CD4-positive, alpha-beta memory T cell (primary cell): ENCODE results near the gene FBXO3. TPM values are rescaled to one million over a fixed set of nuclear protein-coding genes. Genes with fewer than 3 reads are reported as not detected.
A peak's percentile ranks its signal among the peaks of the same experiment; 100 is the strongest.

Experiments used
- CTCF ChIA-PET: fragments of 350-600 bp; sonication (Branson Sonifier 250); formaldehyde crosslinking; loops from one replicate; lab custom pipeline; 2021; ENCODE audit warnings: inconsistent platforms; ENCODE audit not compliant: partially characterized antibody; lab: Charles Lee
- POLR2A ChIA-PET: fragments of 350-600 bp; sonication (Branson Sonifier 250); formaldehyde crosslinking; loops from one replicate; lab custom pipeline; 2021; ENCODE audit not compliant: partially characterized antibody; lab: Charles Lee
- DNase-seq, 5 donors: peaks; one replicate each; pipeline versions ENCODE4 v3.0.0 to v3.0.0-alpha.2; 2020 to 2022; ENCODE audit warnings: mixed read lengths in 1 of 5
- H3K27ac ChIP-seq: one replicate; pipeline ENCODE4 v1.7.0; 2013; ENCODE audit warnings: low read depth, low read length
- H3K27me3 ChIP-seq: 2 replicates; pipeline ENCODE4 v1.7.0; 2013; ENCODE audit warnings: mild to moderate bottlenecking, low read length, moderate library complexity; ENCODE audit not compliant: insufficient read depth
- H3K36me3 ChIP-seq: 2 replicates; pipeline ENCODE4 v1.7.0; 2013; ENCODE audit warnings: mild to moderate bottlenecking, low read length, moderate library complexity; ENCODE audit not compliant: insufficient read depth
- H3K4me1 ChIP-seq: 2 replicates; pipeline ENCODE4 v1.7.0; 2013; ENCODE audit warnings: mild to moderate bottlenecking, low read length, moderate library complexity; ENCODE audit not compliant: insufficient read depth
- H3K4me3 ChIP-seq, 2 donors: one replicate each; pipeline ENCODE4 v1.7.0; 2013; ENCODE audit warnings: low read length in 2 of 2, mild to moderate bottlenecking in 1 of 2
- H3K9me3 ChIP-seq, 2 donors: one replicate each; pipeline ENCODE4 v1.7.0; 2013; ENCODE audit warnings: low read length in 2 of 2, control low read depth in 1 of 2; ENCODE audit not compliant: control insufficient read depth in 1 of 2
- H3K27ac Mint-ChIP-seq, 7 donors: one replicate each; pipeline ENCODE4 v1.8.0; 2020 to 2021; ENCODE audit warnings: mixed read lengths in 7 of 7, mild to moderate bottlenecking in 6 of 7, inconsistent platforms in 3 of 7, moderate library complexity in 3 of 7
- H3K27me3 Mint-ChIP-seq, 2 donors: one replicate each; pipeline ENCODE4 v1.8.0; 2020 to 2021; ENCODE audit warnings: mixed read lengths in 2 of 2
- H3K36me3 Mint-ChIP-seq, 2 donors: one replicate each; pipeline ENCODE4 v1.8.0; 2020 to 2021; ENCODE audit warnings: mixed read lengths in 2 of 2, inconsistent platforms in 1 of 2, mild to moderate bottlenecking in 1 of 2
- H3K4me1 Mint-ChIP-seq, 4 donors: one replicate each; pipeline ENCODE4 v1.8.0; 2020 to 2021; ENCODE audit warnings: mixed read lengths in 4 of 4, mild to moderate bottlenecking in 1 of 4
- H3K4me3 Mint-ChIP-seq, 8 donors: one replicate each; pipeline ENCODE4 v1.8.0; 2020 to 2021; ENCODE audit warnings: mixed read lengths in 8 of 8, mild to moderate bottlenecking in 7 of 8, moderate library complexity in 6 of 8, inconsistent platforms in 3 of 8
- H3K9me3 Mint-ChIP-seq, 8 donors: one replicate each; pipeline ENCODE4 v1.8.0; 2020 to 2021; ENCODE audit warnings: mixed read lengths in 8 of 8, mild to moderate bottlenecking in 5 of 8, inconsistent platforms in 3 of 8, moderate library complexity in 1 of 8
- intact Hi-C: fragments of 100-400 bp; cut with micrococcal nuclease; formaldehyde crosslinking; loops from one replicate; pipeline ENCODE4 v1.15.1; 2023
- polyA plus RNA-seq, 2 donors: library from polyadenylated mRNA; unstranded; fragments of 300-500 nt; fragmentation: Illumina TruSeq; gene quantifications; one replicate each; pipeline ENCODE4 v1.2.3, GENCODE V29; 2021
- total RNA-seq, 2 experiments: library from RNA; stranded (reverse); gene quantifications; one replicate each; pipeline ENCODE4 v1.2.3, GENCODE V29; 2021

Gene FBXO3
- total and polyA plus RNA-seq, 4 experiments from 2014 or later: 40.9 to 55.6 (median 50.1) TPM

GRCh38 chr11:33772870-33773269 lies 1.4 kb downstream of the FBXO3 start:
- peak overlapping the region; percentile 79 for H3K27ac ChIP-seq
- peak overlapping the region; percentile 85 to 90 for H3K4me3 ChIP-seq
- Mint-ChIP-seq H3K36me3 (peaks cover 16 to 42% of the 10 kb centered on the region in 2 donors), H3K4me1 (peaks cover 31 to 56% (median 44%) of the 10 kb centered on the region in 4 donors), H3K27ac (peak overlapping the region; percentile 15 to 99 (median 97)), H3K27me3 (no peaks in the 10 kb centered on the region), H3K4me3 (peak overlapping the region; percentile 72 to 99 (median 96)), H3K9me3 (peaks cover 0 to 3% (median 0%) of the 10 kb centered on the region in 8 donors)
- peaks cover 36% of the 10 kb centered on the region for H3K4me1 ChIP-seq
- H3K9me3 ChIP-seq: no peaks in the 10 kb centered on the region
- H3K27me3 ChIP-seq: no peaks in the 10 kb centered on the region
- intact Hi-C loops: loop anchor here (5.0 to 10.0 kb wide), 2 partner anchors 332 to 516 kb away; partner anchors contain the start of genes HIPK3 and NAT10
- peaks cover 15% of the 10 kb centered on the region for H3K36me3 ChIP-seq
- ChIA-PET CTCF (interaction anchor here (1.0 to 1.6 kb wide), 3 partner anchors 34 to 584 kb away, joined by 3 read pairs; no protein-coding TSS in a partner anchor), POLR2A (interaction anchor here (0.6 to 3.5 kb wide), 5 partner anchors 12 to 280 kb away, joined by 3 to 24 read pairs (median 3); partner anchors contain the start of gene CD59)
- DNase-seq: no peak

GRCh38 chr11:33772300-33772699 lies 2.0 kb downstream of the FBXO3 start:
- Mint-ChIP-seq H3K9me3 (peaks cover 0 to 3% (median 0%) of the 10 kb centered on the region in 8 donors), H3K4me1 (peaks cover 31 to 53% (median 43%) of the 10 kb centered on the region in 4 donors), H3K4me3 (peak overlapping the region; percentile 49 to 99 (median 96)), H3K27ac (peak overlapping the region in 6 of 7 donors; percentile 12 to 98 (median 67)), H3K36me3 (peaks cover 16 to 48% of the 10 kb centered on the region in 2 donors), H3K27me3 (no peaks in the 10 kb centered on the region)
- H3K36me3 ChIP-seq: peaks cover 20% of the 10 kb centered on the region
- intact Hi-C loops: loop anchor here (5.0 to 10.0 kb wide), 2 partner anchors 333 to 515 kb away; partner anchors contain the start of genes HIPK3 and NAT10
- peaks cover 36% of the 10 kb centered on the region for H3K4me1 ChIP-seq
- H3K27ac ChIP-seq: no peak overlapping the region
- POLR2A ChIA-PET: interaction anchor here (0.6 to 3.5 kb wide), 4 partner anchors 36 to 281 kb away, joined by 3 to 24 read pairs (median 3); partner anchors contain the start of gene CD59
- DNase-seq: no peak
- no peaks in the 10 kb centered on the region for H3K9me3 ChIP-seq
- peak overlapping the region in 1 of 2 donors; percentile 90 for H3K4me3 ChIP-seq
- no peaks in the 10 kb centered on the region for H3K27me3 ChIP-seq
- CTCF ChIA-PET: interaction anchor here (1.3 to 1.6 kb wide), 2 partner anchors 36 to 585 kb away, joined by 3 read pairs; no protein-coding TSS in a partner anchor

- Mint-ChIP-seq H3K9me3 (peaks cover 0 to 3% (median 0%) of the 10 kb centered on the region in 8 donors), H3K36me3 (peaks cover 30 to 68% of the 10 kb centered on the region in 2 donors), H3K4me1 (peaks cover 30 to 52% (median 41%) of the 10 kb centered on the region in 4 donors), H3K4me3 (no peak overlapping the region), H3K27me3 (no peaks in the 10 kb centered on the region), H3K27ac (peak overlapping the region in 3 of 7 donors; percentile 3 to 36 (median 18))
- no peaks in the 10 kb centered on the region for H3K9me3 ChIP-seq
- H3K4me3 ChIP-seq: no peak overlapping the region
- ChIA-PET POLR2A (no interaction called here), CTCF (interaction anchor here (0.7 kb wide), 1 partner anchor 336 kb away, joined by 3 read pairs; no protein-coding TSS in a partner anchor)
- no peak for DNase-seq
- intact Hi-C loops: loop anchor here (5.0 to 10.0 kb wide), 2 partner anchors 335 to 513 kb away; partner anchors contain the start of genes HIPK3 and NAT10
- H3K27ac ChIP-seq: no peak overlapping the region
- H3K4me1 ChIP-seq: peaks cover 33% of the 10 kb centered on the region
- H3K36me3 ChIP-seq: peaks cover 35% of the 10 kb centered on the region
- H3K27me3 ChIP-seq: no peaks in the 10 kb centered on the region
Measured at GRCh38 chr11:33770236-33770635, 4.1 kb downstream of the FBXO3 start.

GRCh38 chr11:33769542-33769941 lies 4.8 kb downstream of the FBXO3 start:
- H3K27me3 Mint-ChIP-seq: no peaks in the 10 kb centered on the region
- H3K36me3 ChIP-seq: peaks cover 39% of the 10 kb centered on the region
- H3K27ac Mint-ChIP-seq: peak overlapping the region in 3 of 7 donors; percentile 6 to 62 (median 7)
- no peak overlapping the region for H3K27ac ChIP-seq
- H3K9me3 ChIP-seq: no peaks in the 10 kb centered on the region
- ChIA-PET CTCF (interaction anchor here (0.7 kb wide), 2 partner anchors 336 to 1675 kb away, joined by 3 read pairs; no protein-coding TSS in a partner anchor), POLR2A (no interaction called here)
- H3K4me1 ChIP-seq: peaks cover 27% of the 10 kb centered on the region
- H3K27me3 ChIP-seq: no peaks in the 10 kb centered on the region
- H3K4me3 Mint-ChIP-seq: peak overlapping the region in 2 of 8 donors; percentile 2 to 9
- peaks cover 36 to 71% of the 10 kb centered on the region in 2 donors for H3K36me3 Mint-ChIP-seq
- no peak for DNase-seq
- peaks cover 0 to under 1% (median 0%) of the 10 kb centered on the region in 8 donors for H3K9me3 Mint-ChIP-seq
- peaks cover 28 to 45% (median 38%) of the 10 kb centered on the region in 4 donors for H3K4me1 Mint-ChIP-seq
- intact Hi-C loops: no loop called here
- H3K4me3 ChIP-seq: no peak overlapping the region

- Mint-ChIP-seq H3K27ac (no peak overlapping the region), H3K4me3 (no peak overlapping the region), H3K4me1 (peaks cover 25 to 42% (median 38%) of the 10 kb centered on the region in 4 donors), H3K9me3 (peaks cover 0 to 3% (median 0%) of the 10 kb centered on the region in 8 donors), H3K36me3 (peaks cover 54 to 72% of the 10 kb centered on the region in 2 donors), H3K27me3 (no peaks in the 10 kb centered on the region)
- intact Hi-C loops: no loop called here
- Histone ChIP-seq H3K4me3 (no peak overlapping the region), H3K27ac (no peak overlapping the region), H3K9me3 (no peaks in the 10 kb centered on the region), H3K4me1 (peaks cover 18% of the 10 kb centered on the region), H3K36me3 (peaks cover 48% of the 10 kb centered on the region), H3K27me3 (no peaks in the 10 kb centered on the region)
- ChIA-PET CTCF (interaction anchor here (1.5 to 1.7 kb wide), 2 partner anchors 23 to 25 kb away, joined by 3 to 5 read pairs; no protein-coding TSS in a partner anchor), POLR2A (no interaction called here)
- DNase-seq: no peak
Measured at GRCh38 chr11:33767624-33768023, 6.7 kb downstream of the FBXO3 start.

- H3K9me3 Mint-ChIP-seq: peaks cover 0 to 3% (median 0%) of the 10 kb centered on the region in 8 donors
- no peak for DNase-seq
- peaks cover 58 to 78% of the 10 kb centered on the region in 2 donors for H3K36me3 Mint-ChIP-seq
- ChIA-PET POLR2A (no interaction called here), CTCF (no interaction called here)
- no peak overlapping the region for H3K4me3 Mint-ChIP-seq
- H3K9me3 ChIP-seq: no peaks in the 10 kb centered on the region
- H3K27ac ChIP-seq: no peak overlapping the region
- no peak overlapping the region for H3K4me3 ChIP-seq
- H3K4me1 ChIP-seq: peaks cover 3% of the 10 kb centered on the region
- H3K27me3 Mint-ChIP-seq: no peaks in the 10 kb centered on the region
- no peaks in the 10 kb centered on the region for H3K27me3 ChIP-seq
- intact Hi-C loops: no loop called here
- peak overlapping the region in 1 of 7 donors; percentile 30 for H3K27ac Mint-ChIP-seq
- H3K36me3 ChIP-seq: peaks cover 48% of the 10 kb centered on the region
- H3K4me1 Mint-ChIP-seq: peaks cover 16 to 35% (median 27%) of the 10 kb centered on the region in 4 donors
Measured at GRCh38 chr11:33766085-33766484, 8.2 kb downstream of the FBXO3 start.

GRCh38 chr11:33761471-33761870 lies 12.8 kb downstream of the FBXO3 start:
- Histone ChIP-seq H3K36me3 (peaks cover 47% of the 10 kb centered on the region), H3K9me3 (no peaks in the 10 kb centered on the region), H3K4me3 (no peak overlapping the region), H3K27me3 (no peaks in the 10 kb centered on the region), H3K4me1 (no peaks in the 10 kb centered on the region), H3K27ac (no peak overlapping the region)
- peaks cover 71 to 80% of the 10 kb centered on the region in 2 donors for H3K36me3 Mint-ChIP-seq
- H3K4me3 Mint-ChIP-seq: no peak overlapping the region
- intact Hi-C loops: no loop called here
- CTCF ChIA-PET: interaction anchor here (0.8 to 1.0 kb wide), 2 partner anchors 19 to 596 kb away, joined by 3 to 4 read pairs; no protein-coding TSS in a partner anchor
- no peaks in the 10 kb centered on the region for H3K27me3 Mint-ChIP-seq
- DNase-seq: no peak
- no peak overlapping the region for H3K27ac Mint-ChIP-seq
- H3K9me3 Mint-ChIP-seq: peaks cover 0 to 3% (median 0%) of the 10 kb centered on the region in 8 donors
- H3K4me1 Mint-ChIP-seq: peaks cover 13 to 34% (median 21%) of the 10 kb centered on the region in 4 donors
- POLR2A ChIA-PET: interaction anchor here (1.1 to 1.2 kb wide), 2 partner anchors 12 to 25 kb away, joined by 3 to 4 read pairs; no protein-coding TSS in a partner anchor
